ENCODE results near the gene PLPP3.

DNA sequence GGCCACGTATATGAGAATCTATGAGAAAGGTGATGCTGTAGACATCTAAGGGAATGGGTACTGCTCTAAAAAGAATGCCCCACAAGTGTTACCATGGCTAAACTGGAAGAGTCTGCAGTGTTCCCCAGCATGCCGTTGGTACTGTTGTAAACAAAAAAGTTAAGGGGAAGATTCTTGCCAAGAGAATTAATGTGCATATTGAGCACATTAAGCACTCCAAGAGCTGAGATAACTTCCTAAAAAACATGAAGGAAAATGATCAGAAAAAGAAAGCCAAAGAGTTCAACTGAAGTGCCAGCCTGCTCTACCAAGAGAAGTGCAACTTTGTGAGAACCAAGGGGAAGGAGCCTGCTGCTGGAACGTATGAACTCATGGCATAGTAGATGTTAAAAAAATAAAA lies 40.8 kb downstream of the PLPP3 start:
- TF ChIP-seq RAD21 (IDR thresholded peaks at IDR 0.05; ENCODE audit: low read depth) (no peak), EZH2 (IDR thresholded peaks at IDR 0.05) (no peak), POLR2A (IDR thresholded peaks at IDR 0.05; ENCODE audit: borderline replicate concordance, extremely low read depth, insufficient read depth, insufficient read length) (no peak), POLR2AphosphoS5 (IDR thresholded peaks at IDR 0.05; ENCODE audit: low read depth, low read length) (no peak), ZFX (IDR thresholded peaks at IDR 0.05) (no peak), SRF (IDR thresholded peaks at IDR 0.05; ENCODE audit: low read depth) (no peak)
- TF ChIP-seq, protein P1, sequence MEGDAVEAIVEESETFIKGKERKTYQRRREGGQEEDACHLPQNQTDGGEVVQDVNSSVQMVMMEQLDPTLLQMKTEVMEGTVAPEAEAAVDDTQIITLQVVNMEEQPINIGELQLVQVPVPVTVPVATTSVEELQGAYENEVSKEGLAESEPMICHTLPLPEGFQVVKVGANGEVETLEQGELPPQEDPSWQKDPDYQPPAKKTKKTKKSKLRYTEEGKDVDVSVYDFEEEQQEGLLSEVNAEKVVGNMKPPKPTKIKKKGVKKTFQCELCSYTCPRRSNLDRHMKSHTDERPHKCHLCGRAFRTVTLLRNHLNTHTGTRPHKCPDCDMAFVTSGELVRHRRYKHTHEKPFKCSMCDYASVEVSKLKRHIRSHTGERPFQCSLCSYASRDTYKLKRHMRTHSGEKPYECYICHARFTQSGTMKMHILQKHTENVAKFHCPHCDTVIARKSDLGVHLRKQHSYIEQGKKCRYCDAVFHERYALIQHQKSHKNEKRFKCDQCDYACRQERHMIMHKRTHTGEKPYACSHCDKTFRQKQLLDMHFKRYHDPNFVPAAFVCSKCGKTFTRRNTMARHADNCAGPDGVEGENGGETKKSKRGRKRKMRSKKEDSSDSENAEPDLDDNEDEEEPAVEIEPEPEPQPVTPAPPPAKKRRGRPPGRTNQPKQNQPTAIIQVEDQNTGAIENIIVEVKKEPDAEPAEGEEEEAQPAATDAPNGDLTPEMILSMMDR (IDR thresholded peaks at IDR 0.05 in 2 of 3, conservative IDR thresholded peaks at IDR 0.05 in 1 of 3; ENCODE audit: borderline replicate concordance in 1 of 3, insufficient read depth in 1 of 3, low read depth in 2 of 3, low read length in 2 of 3) = no peak
- TF ChIP-seq, protein P2, sequence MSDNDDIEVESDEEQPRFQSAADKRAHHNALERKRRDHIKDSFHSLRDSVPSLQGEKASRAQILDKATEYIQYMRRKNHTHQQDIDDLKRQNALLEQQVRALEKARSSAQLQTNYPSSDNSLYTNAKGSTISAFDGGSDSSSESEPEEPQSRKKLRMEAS (IDR thresholded peaks at IDR 0.05) = no peak
- TF ChIP-seq, protein P3, sequence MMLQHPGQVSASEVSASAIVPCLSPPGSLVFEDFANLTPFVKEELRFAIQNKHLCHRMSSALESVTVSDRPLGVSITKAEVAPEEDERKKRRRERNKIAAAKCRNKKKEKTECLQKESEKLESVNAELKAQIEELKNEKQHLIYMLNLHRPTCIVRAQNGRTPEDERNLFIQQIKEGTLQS (IDR thresholded peaks at IDR 0.05) = no peak
- TF ChIP-seq, protein P4, sequence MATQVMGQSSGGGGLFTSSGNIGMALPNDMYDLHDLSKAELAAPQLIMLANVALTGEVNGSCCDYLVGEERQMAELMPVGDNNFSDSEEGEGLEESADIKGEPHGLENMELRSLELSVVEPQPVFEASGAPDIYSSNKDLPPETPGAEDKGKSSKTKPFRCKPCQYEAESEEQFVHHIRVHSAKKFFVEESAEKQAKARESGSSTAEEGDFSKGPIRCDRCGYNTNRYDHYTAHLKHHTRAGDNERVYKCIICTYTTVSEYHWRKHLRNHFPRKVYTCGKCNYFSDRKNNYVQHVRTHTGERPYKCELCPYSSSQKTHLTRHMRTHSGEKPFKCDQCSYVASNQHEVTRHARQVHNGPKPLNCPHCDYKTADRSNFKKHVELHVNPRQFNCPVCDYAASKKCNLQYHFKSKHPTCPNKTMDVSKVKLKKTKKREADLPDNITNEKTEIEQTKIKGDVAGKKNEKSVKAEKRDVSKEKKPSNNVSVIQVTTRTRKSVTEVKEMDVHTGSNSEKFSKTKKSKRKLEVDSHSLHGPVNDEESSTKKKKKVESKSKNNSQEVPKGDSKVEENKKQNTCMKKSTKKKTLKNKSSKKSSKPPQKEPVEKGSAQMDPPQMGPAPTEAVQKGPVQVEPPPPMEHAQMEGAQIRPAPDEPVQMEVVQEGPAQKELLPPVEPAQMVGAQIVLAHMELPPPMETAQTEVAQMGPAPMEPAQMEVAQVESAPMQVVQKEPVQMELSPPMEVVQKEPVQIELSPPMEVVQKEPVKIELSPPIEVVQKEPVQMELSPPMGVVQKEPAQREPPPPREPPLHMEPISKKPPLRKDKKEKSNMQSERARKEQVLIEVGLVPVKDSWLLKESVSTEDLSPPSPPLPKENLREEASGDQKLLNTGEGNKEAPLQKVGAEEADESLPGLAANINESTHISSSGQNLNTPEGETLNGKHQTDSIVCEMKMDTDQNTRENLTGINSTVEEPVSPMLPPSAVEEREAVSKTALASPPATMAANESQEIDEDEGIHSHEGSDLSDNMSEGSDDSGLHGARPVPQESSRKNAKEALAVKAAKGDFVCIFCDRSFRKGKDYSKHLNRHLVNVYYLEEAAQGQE (IDR thresholded peaks at IDR 0.05; ENCODE audit: low read depth) = no peak
